Jurkat, Clone E6-1 (cell line): Measurements from ENCODE around the gene FGF3.

Experiments
- DNase-seq: peaks from one replicate; pipeline ENCODE4 v3.0.0-alpha.2; 2011; ENCODE audit warnings: low read depth, low spot score
- H3K4me3 ChIP-seq: 2 replicates; pipeline ENCODE4 v1.5.1; 2011; ENCODE audit warnings: mild to moderate bottlenecking, low read length, control low read depth, moderate library complexity

The FGF3 gene

DNA sequence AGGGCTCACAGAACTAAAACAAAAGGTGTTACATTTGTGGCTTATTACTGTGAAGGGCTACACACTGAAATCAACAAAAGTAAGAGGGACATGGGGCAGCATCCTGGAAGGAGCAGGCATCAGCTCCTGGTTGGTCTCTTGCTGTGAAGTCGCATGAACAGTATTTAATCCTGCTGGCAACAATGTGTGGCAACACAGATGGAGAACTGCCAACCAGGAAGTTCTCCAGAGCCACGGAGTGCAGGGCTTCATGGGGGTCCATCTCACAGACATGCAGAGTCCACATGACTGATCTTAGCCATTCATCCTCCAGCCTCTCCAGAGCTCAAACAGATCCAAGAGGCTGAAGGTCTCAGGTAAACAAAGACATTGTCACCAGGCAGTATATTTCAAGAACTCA, 32.8 kb upstream of the FGF3 start:
- DNase-seq: no peak
- no peak overlapping the region for H3K4me3 ChIP-seq

DNA sequence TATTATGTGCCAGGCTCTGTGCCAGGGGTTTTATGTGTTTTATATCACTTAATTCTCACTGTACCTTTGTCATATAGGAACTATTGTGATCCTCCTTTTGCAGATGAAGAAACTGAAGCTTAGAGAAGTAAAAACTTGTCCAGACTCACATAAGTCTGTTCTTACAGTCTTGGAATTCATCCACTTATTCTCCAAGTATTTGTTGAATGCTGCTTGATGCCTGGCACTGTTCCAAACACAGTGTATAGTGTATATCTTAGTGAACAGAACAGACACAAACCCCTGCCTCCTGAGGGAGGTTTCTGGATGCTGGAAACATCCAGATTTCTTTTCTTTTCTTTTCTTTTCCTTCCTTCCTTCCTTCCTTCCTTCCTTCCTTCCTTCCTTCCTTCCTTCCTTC, 29.0 kb upstream of the FGF3 start:
- no peak for DNase-seq
- no peak overlapping the region for H3K4me3 ChIP-seq

DNA sequence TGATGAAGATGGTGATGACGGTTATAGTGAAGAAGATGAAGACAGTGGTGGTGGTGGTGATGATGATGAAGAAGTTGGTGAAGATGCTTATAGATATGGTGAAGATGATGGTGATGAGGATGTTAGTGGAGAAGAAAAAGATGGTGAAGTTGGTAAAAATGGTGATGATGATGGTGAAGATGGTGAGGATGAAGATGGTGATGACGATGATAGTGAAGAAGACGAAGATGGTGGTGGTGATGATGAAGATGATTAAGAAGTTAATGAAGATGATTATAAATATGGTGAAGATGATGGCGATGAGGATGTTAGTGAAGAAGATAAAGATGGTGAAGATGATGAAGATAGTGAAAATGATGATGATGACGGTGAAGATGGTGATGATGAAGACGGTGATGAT, 25.2 kb upstream of the FGF3 start:
- DNase-seq: no peak
- H3K4me3 ChIP-seq: no peak overlapping the region

DNA sequence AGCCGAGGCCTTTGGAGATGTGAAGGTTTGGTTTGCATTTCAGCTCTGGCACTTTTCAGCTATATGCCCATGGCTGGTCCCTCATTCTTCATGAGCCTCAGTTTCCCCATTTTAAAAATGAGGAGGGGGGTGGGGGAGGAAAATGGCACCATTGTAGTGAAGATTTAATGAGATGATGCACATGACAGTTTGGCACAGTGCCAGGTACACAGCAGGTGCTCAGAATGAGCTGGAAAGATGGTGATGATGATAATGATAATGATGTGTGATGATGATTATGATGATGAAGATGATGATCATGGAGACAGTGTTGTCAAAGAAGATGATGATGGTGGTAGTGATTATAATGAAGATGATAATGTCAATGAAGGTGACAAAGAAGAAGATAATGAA, 24.3 kb upstream of the FGF3 start:
- no peak for DNase-seq
- H3K4me3 ChIP-seq: no peak overlapping the region

DNA sequence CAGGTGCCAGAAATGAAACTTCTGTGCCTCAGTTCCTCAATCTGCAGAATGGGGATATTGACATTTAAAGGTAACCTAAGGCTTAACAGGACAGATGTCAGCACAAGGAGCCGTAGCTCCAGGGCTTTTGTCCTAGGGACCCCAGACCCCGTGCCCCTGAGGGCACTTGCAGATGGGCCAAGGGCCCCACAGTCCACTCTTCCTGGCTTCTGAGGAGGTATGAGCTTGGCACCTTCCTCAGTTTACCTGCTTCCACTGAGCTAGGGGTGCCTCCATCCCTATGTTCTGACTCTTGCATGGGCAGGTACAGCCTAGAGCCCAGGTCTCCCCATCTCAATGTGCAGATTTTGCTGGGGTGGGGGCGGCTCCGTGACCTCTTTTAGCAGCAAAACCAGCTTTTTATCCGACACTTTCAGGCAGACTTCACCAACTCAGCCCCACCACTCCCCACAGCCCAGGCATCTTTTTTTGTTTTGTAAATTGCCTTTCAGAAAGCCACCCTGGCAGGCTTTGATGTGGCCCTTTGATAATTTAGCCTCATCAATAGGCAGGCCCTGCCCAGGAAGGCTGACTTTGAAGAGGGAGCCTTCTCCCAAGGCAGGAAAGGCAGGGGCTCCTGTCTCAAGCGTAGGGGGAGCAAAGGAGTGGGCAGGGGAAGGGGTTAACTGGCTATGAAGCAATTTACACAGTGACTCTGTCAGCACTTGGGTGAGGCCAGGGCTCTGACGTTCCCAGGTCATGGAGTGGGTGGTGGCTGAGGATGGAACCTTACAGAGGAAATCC, 23.7 kb upstream of the FGF3 start:
- no peak for DNase-seq
- no peak overlapping the region for H3K4me3 ChIP-seq

DNA sequence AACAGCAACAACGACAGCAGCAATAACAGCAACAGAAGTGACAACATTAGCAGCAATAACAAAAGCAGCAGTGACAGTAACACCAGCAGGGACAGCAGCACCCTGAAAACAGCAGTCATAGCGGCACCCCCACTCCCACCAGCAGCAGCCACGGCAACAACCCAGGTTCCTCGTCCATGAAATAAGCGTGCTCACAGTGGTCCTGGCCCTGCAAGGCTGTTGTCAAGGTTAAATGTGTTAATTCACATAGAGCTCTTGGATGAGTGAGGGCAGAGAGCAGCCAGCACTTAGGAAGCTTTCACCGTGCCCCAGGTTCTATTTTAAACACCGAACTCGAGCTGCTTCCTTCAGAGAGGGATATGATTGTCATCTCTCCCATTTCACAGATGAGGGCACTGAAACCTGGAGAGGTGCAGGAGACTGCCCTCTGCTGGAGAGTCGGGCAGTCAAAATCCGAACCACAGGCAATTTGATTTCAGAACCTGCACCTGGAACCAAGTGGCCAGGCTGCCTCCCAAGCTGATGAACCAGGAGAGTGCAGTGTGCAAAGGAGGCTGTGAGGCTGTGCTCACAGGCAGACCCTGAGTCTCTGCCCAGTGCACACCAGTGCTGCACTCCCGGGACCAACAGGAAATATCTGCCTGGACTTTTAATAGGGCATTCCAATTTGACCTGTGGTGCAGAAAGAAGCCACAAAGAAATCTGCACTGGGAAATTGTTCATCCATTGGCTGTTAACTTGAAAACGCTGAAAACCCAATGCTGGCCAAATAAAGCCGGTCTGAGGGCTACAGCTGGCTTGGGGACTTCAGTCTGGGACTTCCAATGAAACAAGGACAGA, 22.9 kb upstream of the FGF3 start:
- DNase-seq: peak; percentile 29
- H3K4me3 ChIP-seq: no peak overlapping the region

DNA sequence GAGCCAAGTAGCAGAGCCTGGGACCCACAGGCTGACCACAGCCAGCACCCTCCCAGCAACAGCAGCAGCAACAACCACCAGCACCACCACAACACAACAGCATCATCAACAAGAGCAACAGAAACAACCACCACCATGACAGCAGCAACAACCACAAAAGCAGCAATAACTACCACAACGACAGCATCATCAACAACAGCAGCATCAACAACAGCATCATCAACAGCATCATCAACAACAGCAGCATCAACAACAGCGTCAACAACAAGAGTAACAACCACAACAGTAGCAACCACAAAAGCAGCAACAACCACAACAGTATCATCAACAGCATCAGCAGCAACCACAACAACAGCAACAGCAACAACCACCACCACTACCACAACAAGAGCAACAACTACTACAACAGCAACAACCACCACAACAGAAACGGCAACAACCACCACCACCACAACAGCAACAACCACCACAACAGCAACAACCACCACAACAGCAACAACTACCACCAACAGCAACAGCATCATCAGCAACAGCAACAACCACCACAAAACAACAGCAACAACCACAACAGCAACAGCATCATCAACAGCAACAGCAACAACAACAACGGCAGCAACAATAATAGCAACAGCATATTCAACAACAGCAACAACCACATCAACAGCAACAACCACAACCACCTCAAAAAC, 22.1 kb upstream of the FGF3 start:
- DNase-seq: no peak
- H3K4me3 ChIP-seq: no peak overlapping the region

DNA sequence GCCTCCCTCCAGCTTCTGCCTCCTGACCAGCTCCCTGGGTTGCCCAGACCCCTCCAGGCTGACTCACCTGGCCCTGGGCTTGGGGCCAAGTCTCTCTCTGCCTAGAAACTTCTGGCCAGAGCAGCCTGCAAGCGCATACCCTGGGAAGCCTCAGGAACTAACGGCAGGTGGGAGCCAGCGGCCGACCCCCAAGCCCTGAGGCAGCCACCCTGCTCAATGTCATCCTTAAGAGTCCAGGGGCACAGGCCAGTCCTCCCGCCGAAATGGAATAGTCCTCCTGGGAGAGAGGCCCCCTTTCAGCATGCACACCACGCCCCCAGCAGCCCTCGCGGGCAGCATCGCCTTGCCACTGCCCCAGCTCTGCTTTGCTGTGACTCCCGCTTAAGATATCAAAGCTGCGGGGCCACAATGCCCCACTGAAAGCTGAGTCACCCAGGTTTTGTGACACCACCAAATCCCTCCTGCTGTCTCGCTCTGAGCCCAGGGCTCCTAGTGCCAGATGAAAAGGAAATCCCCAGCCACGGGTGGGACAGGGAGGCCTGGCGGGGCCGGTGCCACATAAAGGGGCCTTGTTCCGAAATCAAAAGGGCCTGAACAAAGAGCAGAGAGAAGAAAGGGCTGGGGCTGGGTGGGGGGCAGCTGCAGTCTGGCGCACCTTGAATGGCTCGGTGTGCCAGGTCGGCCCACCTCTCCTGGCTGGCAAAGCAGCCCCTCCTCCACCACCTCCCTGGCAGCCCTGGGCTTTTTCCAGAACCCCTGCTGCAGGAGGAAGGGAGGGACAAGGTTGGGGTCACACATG, 21.4 kb upstream of the FGF3 start:
- DNase-seq: no peak
- no peak overlapping the region for H3K4me3 ChIP-seq

DNA sequence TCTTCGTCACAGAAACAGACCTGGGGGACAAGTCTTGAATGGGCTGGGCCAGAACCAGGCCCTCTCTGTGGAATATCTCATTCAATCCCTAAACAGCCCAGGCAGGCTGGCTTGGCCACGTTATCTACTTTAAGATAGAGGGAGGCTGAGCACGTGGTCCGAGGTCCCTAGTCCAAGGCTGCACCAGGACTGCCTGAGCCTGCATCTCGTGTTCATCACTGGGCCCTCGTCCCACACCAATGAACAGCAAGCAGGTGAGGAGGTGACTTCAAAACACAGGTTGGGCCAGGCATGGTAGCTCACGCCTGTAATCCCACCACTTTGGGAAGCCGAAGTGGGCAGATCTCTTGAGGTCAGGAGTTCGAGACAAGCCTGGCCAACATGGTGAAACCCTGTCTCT, 20.3 kb upstream of the FGF3 start:
- no peak overlapping the region for H3K4me3 ChIP-seq
- DNase-seq: no peak

DNA sequence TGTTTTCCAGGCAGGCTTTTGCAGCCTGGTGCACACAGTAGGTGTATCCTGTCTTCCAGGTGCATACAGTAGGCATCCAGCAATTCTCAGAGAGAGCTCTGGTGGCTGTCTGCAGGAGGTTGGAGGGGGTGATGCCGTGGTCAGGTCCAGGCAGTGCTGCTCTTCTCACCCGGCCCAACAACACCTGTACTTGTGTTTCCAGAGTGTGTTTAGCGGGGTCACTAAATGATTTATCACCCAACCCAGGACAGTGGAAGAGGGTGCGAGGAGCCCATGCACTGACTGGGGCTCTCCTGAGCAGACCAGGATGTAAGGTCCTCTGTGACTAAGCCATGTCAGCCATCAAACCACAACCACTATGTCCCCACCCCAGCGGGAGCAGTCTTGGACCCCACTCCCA, 18.6 kb upstream of the FGF3 start:
- DNase-seq: no peak
- H3K4me3 ChIP-seq: no peak overlapping the region

DNA sequence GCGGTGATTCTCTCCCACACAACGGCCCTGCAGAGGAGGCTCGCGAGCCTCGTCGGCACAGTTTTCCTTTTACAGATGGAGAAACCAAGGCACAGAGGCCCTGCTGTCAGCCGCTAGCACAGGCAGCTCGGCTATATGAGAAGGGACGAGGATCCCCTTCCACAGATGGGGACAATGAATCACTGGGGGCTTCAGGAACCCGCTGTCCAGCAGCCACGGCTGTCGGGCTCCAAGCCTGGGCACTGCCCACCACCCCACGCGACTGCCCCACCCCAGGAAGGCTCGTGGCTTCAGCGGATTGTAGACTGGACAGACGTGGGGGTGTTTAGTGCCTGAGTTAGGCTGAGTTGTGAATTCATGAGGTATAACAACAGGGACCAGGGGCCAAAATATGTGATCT, 17.2 kb upstream of the FGF3 start:
- DNase-seq: no peak
- no peak overlapping the region for H3K4me3 ChIP-seq

DNA sequence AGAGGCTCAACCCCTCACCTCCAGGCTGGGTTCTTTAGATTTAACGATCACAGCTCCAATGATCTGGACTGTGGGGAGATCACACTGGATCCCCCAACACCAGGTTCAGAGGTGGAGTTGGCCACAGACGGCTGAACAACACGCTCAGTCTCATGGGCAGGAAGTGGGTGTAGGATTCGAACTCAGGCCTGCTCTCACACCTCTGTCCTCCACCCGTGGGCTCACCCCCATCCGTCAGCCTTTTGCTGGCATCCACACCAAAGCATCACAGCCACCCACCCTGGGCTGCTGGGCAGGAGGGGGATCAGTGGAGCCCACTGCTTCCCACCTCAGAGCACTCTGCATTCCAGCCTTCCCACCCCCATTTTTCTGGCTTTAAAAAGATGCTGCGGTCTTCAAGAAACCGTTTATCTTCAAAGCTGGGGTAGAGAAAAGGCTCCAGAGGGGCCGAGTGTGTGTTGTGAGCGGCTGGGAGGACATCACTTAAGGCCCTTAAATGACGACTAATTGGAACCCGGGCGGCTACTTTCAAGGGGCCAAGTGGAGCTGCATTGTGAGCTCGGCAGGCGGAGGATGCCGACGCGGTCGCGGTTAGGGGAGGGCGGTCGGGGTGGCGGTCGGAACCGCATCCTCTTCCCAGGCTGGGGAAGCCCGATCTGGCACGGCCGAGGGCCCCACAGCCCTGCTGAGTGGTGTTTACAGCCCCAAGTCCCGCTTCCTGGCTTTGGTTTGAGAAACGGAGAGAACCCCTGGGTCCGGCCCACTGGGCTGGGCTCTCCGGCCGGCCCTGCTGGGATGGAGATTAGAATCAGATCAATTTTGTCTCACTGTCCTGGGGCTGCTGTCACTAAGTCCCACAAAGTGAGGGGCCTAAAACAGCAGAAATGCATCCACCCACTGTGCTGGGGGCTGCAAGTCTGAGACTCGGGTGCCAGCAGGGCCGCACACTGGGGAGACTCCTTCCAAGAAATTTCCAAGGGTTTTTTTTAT, 15.9 kb upstream of the FGF3 start:
- DNase-seq: no peak
- H3K4me3 ChIP-seq: no peak overlapping the region

DNA sequence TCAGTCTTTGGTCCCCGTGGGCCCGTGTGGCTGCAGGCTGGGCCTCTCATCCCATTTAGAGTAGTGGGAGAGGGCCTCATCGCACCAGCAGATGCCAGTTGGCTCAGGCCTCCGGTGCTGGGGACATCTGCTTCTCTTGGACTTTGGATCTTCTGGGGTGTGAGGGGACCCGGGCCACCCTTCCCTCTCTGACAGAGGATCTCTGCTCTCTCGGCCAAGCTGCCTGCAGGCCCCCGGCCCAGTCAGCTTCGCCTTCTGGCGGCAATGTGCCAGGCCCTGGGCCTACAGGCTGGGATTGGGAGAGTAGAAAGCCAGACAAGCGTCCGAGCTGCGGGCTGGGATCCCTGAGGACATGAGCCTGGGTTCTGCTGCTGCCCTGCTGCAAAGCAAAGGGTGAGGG, 15.0 kb upstream of the FGF3 start:
- no peak for DNase-seq
- H3K4me3 ChIP-seq: no peak overlapping the region

DNA sequence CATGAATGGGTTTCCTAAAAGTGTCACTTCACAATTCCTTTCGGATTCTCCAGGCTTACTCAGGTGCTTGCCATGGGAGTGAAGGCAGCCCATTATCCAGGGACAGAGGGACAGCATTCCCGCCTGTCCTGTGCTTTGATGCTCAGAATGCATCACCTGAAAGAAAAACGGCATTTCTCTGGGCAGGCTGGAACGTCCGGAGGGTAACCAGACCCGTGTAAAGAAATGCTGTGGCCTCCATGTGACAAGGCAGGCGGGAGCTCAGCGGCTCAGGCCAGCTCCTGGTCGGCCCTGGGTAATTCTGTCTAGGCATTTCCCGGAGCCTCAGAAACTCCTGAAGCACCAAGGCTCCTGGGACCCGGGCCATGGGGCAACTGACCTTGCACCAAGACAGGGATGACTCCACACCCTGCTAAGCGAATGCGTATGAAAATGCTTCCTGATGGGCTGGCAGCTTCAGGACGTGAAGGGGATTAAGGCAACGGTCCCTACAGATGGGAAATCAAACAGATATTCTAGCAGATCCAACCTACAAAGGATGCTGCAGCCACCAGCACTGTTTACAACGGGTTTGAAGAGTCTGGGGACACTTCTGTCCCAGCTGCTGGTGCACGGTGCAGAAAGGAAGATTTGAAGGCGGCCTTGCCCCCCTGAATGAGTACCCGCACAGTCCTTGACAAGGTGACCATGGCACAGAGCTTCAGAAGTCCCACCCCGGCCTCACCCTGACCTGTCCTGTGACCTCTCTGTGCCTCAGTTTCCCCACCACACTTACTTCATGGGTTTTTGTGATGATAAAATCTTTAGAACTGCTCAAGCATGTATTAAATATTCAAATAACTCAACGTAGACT, 13.6 kb upstream of the FGF3 start:
- no peak for DNase-seq
- no peak overlapping the region for H3K4me3 ChIP-seq

DNA sequence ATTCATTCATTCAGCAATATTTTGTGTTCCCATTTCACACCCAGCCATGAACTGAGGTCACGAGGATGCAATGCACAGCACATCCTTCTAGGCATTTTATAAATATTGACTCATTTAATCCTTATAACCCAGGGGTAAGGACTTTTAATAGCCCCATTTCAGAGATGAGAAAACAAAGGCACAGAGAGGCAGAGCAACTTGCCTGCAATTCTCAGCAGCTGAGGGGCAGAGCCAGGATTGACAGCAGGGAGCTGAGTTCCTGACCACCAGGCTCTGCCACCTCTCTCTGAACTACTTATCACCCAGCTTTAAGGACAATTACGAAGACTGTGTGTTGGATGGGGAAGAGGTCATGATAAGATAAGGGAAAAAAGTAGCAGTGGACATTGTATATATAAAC, 12.8 kb upstream of the FGF3 start:
- DNase-seq: no peak

DNA sequence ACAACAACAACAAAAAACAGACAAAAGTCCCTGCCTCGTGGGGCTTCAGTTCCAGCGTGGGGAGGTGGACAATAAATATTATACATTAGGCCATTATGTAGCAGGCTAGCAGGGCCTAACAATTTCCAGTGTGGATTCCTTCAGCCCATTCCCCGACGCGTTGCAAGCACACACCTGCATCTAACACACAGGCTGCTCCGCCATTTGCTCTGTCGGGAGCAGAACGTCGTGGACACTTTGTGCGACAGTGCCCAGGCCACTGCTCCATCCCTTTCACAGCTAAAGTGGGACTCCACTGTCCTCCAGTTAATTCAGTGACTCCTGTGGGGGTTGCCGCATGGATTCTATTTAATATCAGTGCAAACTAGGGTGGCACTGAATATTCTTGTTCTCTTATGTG, 10.9 kb upstream of the FGF3 start:
- no peak overlapping the region for H3K4me3 ChIP-seq
- DNase-seq: no peak

More for the DNA sequence above, 12.8 kb upstream of the FGF3 start:
- H3K4me3 ChIP-seq: no peak overlapping the region

DNA sequence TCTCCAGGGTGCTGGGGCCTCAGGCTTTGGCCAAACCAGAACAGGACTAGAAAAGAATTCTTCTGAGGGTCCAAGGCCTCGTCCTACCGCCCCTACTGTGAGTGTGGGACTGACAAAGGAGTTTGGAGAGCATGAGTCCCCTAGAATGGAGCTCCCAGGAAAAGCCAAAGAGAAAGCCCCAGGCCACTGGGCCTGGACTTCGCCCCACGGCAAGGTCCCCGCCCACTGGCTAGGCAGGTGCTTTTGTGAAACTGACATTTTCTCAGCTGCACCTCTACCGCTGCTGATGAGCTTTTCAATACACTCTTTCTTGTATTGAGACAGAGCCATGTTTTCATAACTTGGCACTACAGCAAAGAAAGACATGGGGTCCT, 9.7 kb upstream of the FGF3 start:
- DNase-seq: no peak
- H3K4me3 ChIP-seq: no peak overlapping the region
